ENCODE results near the gene CLCN1.

The CLCN1 gene

DNA sequence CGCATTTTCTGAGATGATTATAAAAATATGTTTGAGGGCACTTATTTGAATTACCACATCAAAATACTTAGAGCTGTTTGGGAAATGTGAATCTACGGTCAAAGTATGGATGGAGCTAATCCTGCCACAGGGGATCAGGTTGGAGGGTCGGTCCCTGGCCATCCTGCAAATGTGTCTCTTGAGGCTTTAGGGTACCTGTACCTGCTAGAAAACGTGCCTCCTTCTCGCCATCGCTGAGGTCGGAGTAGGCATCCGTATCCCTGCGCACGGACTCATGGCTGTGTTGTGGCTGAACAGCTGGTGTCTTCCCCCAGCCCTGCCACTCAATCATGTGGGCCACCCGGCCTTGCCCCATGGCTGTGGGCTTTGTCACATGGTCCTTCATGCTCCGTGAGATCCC, 42.7 kb downstream of the CLCN1 start:
- H3K4me3 ChIP-seq (ENCODE audit: low read depth, low read length), result no peak overlapping the region
- TF ChIP-seq, protein P1, sequence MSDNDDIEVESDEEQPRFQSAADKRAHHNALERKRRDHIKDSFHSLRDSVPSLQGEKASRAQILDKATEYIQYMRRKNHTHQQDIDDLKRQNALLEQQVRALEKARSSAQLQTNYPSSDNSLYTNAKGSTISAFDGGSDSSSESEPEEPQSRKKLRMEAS (IDR thresholded peaks at IDR 0.05; ENCODE audit: low read depth, low read length), result no peak
- TF ChIP-seq CTCF (IDR thresholded peaks at IDR 0.05; ENCODE audit: low read depth, low read length) (no peak), POLR2A (IDR thresholded peaks at IDR 0.05; ENCODE audit: extremely low read depth, insufficient read length) (no peak), MYC (IDR thresholded peaks at IDR 0.05; ENCODE audit: low read depth, low read length) (no peak)
- no peak for DNase-seq (ENCODE audit: low read depth)

- no peak for TF ChIP-seq MYC (IDR thresholded peaks at IDR 0.05; ENCODE audit: low read depth, low read length)
- no peak for TF ChIP-seq POLR2A (IDR thresholded peaks at IDR 0.05; ENCODE audit: extremely low read depth, insufficient read length)
- no peak for TF ChIP-seq CTCF (IDR thresholded peaks at IDR 0.05; ENCODE audit: low read depth, low read length)
- TF ChIP-seq, protein P1 (IDR thresholded peaks at IDR 0.05; ENCODE audit: low read depth, low read length), result no peak
- H3K4me3 ChIP-seq (ENCODE audit: low read depth, low read length), result no peak overlapping the region
- DNase-seq (ENCODE audit: low read depth), result peak; percentile 48
These were observed 44.0 kb downstream of the CLCN1 start for GRCh38 chr7:143359771-143360353.

GRCh38 chr7:143360788-143361551, 45.1 kb downstream of the CLCN1 start:
- TF ChIP-seq CTCF (IDR thresholded peaks at IDR 0.05; ENCODE audit: low read depth, low read length), result no peak
- TF ChIP-seq, protein P1 (IDR thresholded peaks at IDR 0.05; ENCODE audit: low read depth, low read length), result no peak
- TF ChIP-seq POLR2A (IDR thresholded peaks at IDR 0.05; ENCODE audit: extremely low read depth, insufficient read length), result no peak
- TF ChIP-seq MYC (IDR thresholded peaks at IDR 0.05; ENCODE audit: low read depth, low read length), result no peak
- H3K4me3 ChIP-seq (ENCODE audit: low read depth, low read length), result no peak overlapping the region
- no peak for DNase-seq (ENCODE audit: low read depth)

GRCh38 chr7:143361552-143362130, 45.7 kb downstream of the CLCN1 start:
- no peak for TF ChIP-seq POLR2A (IDR thresholded peaks at IDR 0.05; ENCODE audit: extremely low read depth, insufficient read length)
- no peak for TF ChIP-seq MYC (IDR thresholded peaks at IDR 0.05; ENCODE audit: low read depth, low read length)
- TF ChIP-seq, protein P1 (IDR thresholded peaks at IDR 0.05; ENCODE audit: low read depth, low read length), result no peak
- TF ChIP-seq CTCF (IDR thresholded peaks at IDR 0.05; ENCODE audit: low read depth, low read length), result no peak
- no peak for DNase-seq (ENCODE audit: low read depth)
- no peak overlapping the region for H3K4me3 ChIP-seq (ENCODE audit: low read depth, low read length)

DNA sequence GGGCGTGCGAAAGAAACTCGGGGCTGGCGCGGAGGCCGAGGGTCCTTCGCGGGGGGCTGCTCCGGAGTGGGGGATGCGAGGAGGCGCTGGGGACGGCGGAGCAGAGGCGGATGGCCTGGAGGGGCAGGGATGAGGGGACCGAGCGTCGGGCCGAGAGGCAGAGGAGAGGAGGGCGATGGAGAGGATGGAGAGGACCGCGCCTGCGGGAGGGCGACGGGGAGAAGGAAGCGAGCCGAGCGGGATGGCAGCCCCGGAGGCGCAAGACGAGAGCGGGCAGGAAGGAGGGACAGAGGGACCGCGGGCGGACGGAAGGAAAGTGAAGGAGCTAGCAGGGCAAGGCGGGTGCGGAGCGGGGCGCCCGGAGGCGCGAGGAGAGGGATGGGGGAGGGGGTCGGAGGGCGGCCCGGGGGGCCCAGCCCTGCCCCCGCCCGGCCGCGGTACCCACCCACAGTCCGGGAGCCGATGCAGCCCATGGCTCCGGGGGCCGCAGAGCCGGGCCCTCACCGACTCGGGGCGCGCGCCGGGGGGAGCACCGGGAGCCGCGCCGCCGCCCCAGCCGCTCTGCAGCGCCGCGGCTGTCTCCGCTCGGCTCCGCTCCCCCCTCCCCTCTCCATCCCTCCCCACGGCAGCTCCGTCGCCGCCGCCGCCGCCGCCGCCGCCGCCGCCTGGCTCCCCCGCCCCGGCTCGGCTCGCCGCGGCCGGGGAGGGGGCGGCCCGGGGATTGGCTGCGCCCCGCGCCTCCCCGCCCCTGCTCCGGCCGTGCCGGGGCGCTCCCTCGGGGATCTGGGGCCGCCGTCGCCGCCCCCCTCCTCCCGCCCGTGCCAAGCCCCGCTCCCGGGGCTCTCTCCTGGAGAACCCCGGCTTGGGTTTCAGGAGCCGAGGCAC, 46.5 kb downstream of the CLCN1 start, which contains the start of gene FAM131B:
Gene FAM131B (minus strand): TSS at position 583 of the 885 bp plus-strand sequence. CDS start 110 bp downstream, at position 473.
- DNase-seq (ENCODE audit: low read depth), result peak; percentile 54
- TF ChIP-seq MYC (IDR thresholded peaks at IDR 0.05; ENCODE audit: low read depth, low read length), result no peak
- no peak for TF ChIP-seq CTCF (IDR thresholded peaks at IDR 0.05; ENCODE audit: low read depth, low read length)
- TF ChIP-seq, protein P1 (IDR thresholded peaks at IDR 0.05; ENCODE audit: low read depth, low read length), result no peak
- no peak within 1 kb of the TSS for H3K4me3 ChIP-seq (ENCODE audit: low read depth, low read length)
